GM23338 (cell line): ENCODE measurements around the gene KCNAB2. TPM values are rescaled to one million over a fixed set of nuclear protein-coding genes. Genes with fewer than 3 reads are reported as not detected.

Experiments used
- ATAC-seq: fragments of 200-7000 bp; cut with Tn5 transposase; 3 replicates; pipeline ENCODE4 v1.9.1; 2020
- DNase-seq: peaks from one replicate; pipeline ENCODE4 v3.0.0-alpha.2; 2015; ENCODE audit warnings: low spot score
- H2AFZ ChIP-seq: fragments of 200-600 bp; sonication (generic); 2 replicates; pipeline ENCODE4 v1.8.0; 2016; ENCODE audit warnings: antibody characterized with exemption, mild to moderate bottlenecking, moderate library complexity
- H3F3A ChIP-seq: fragments of 200-600 bp; sonication (generic); replicated peaks from 2 replicates; pipeline ENCODE4 v1.8.0; 2017; ENCODE audit warnings: antibody characterized with exemption, mixed run types, low read depth
- H3K27ac ChIP-seq: fragments of 200-600 bp; sonication (generic); 2 replicates; pipeline ENCODE4 v1.6.1; 2016; ENCODE audit warnings: low read depth
- H3K27me3 ChIP-seq: fragments of 200-600 bp; sonication (generic); 2 replicates; pipeline ENCODE4 v1.8.0; 2016; ENCODE audit warnings: mild to moderate bottlenecking, mixed run types, moderate library complexity; ENCODE audit not compliant: insufficient read depth
- H3K36me3 ChIP-seq: fragments of 200-600 bp; sonication (generic); 2 replicates; pipeline ENCODE4 v1.8.0; 2016; ENCODE audit warnings: mild to moderate bottlenecking; ENCODE audit not compliant: insufficient read depth
- H3K4me1 ChIP-seq: fragments of 200-600 bp; sonication (generic); 2 replicates; pipeline ENCODE4 v1.8.0; 2016; ENCODE audit warnings: mild to moderate bottlenecking, moderate library complexity; ENCODE audit not compliant: insufficient read depth
- H3K4me2 ChIP-seq: fragments of 200-600 bp; sonication (generic); 2 replicates; pipeline ENCODE4 v1.7.1; 2017; ENCODE audit warnings: mixed run types
- H3K4me3 ChIP-seq: fragments of 200-600 bp; sonication (generic); 2 replicates; pipeline ENCODE4 v1.6.1; 2016; ENCODE audit warnings: mixed run types
- H3K79me2 ChIP-seq: fragments of 200-600 bp; sonication (generic); replicated peaks from 2 replicates; pipeline ENCODE4 v1.8.0; 2017; ENCODE audit warnings: mild to moderate bottlenecking; ENCODE audit not compliant: insufficient read depth
- H3K9me2 ChIP-seq: fragments of 200-600 bp; sonication (generic); 2 replicates; pipeline ENCODE4 v1.8.0; 2017; ENCODE audit not compliant: insufficient read depth
- H4K20me1 ChIP-seq: fragments of 200-600 bp; sonication (generic); replicated peaks from 2 replicates; pipeline ENCODE4 v1.8.0; 2017; ENCODE audit warnings: mild to moderate bottlenecking; ENCODE audit not compliant: insufficient read depth
- H3K27ac Mint-ChIP-seq: 2 replicates; pipeline ENCODE4 v1.8.0; 2020; ENCODE audit warnings: inconsistent platforms, mild to moderate bottlenecking, moderate library complexity, mixed read lengths
- H3K27me3 Mint-ChIP-seq: 3 replicates; pipeline ENCODE4 v1.8.0; 2022; ENCODE audit warnings: low read depth, mild to moderate bottlenecking, moderate library complexity, mixed read lengths, inconsistent platforms; ENCODE audit not compliant: insufficient read depth, poor library complexity
- H3K36me3 Mint-ChIP-seq: 3 replicates; pipeline ENCODE4 v1.8.0; 2021; ENCODE audit warnings: low read depth, mild to moderate bottlenecking, inconsistent platforms, moderate library complexity, mixed read lengths
- H3K4me1 Mint-ChIP-seq: 3 replicates; pipeline ENCODE4 v1.8.0; 2020; ENCODE audit warnings: mild to moderate bottlenecking, inconsistent platforms, mixed read lengths
- H3K4me3 Mint-ChIP-seq: 3 replicates; pipeline ENCODE4 v1.8.0; 2021; ENCODE audit warnings: moderate library complexity, mild to moderate bottlenecking, inconsistent platforms, mixed read lengths
- H3K9me3 Mint-ChIP-seq: 3 replicates; pipeline ENCODE4 v1.8.0; 2020; ENCODE audit warnings: moderate library complexity, mild to moderate bottlenecking, inconsistent platforms, mixed read lengths
- CREB1 ChIP-seq: fragments of 250-450 bp; sonication (Bioruptor Pico); IDR thresholded peaks from 2 replicates; pipeline ENCODE4 v1.5.0; 2020; ENCODE audit warnings: low read depth, mild to moderate bottlenecking, moderate library complexity
- EZH2 ChIP-seq: fragments of 200-600 bp; sonication (generic); IDR thresholded peaks from one replicate; pipeline ENCODE4 v1.8.0; 2017; ENCODE audit warnings: antibody characterized with exemption, mild to moderate bottlenecking, low read depth; ENCODE audit not compliant: unreplicated experiment
- EZH2phosphoT487 ChIP-seq: fragments of 200-600 bp; sonication (generic); IDR thresholded peaks from one replicate; pipeline ENCODE4 v1.8.1; 2018; ENCODE audit warnings: antibody characterized with exemption; ENCODE audit not compliant: unreplicated experiment
- JUNB ChIP-seq: IDR thresholded peaks from one replicate; pipeline ENCODE4 v1.6.1; 2016; ENCODE audit warnings: antibody characterized with exemption; ENCODE audit not compliant: unreplicated experiment
- NANOG ChIP-seq: IDR thresholded peaks from 2 replicates; pipeline ENCODE4 v1.6.1; 2016; ENCODE audit warnings: antibody characterized with exemption, borderline replicate concordance
- STAT1 ChIP-seq: IDR thresholded peaks from one replicate; pipeline ENCODE4 v1.6.1; 2016; ENCODE audit warnings: antibody characterized with exemption; ENCODE audit not compliant: unreplicated experiment
- ZNF114 ChIP-seq: fragments of 250-450 bp; sonication (Bioruptor Pico); IDR thresholded peaks from 2 replicates; pipeline ENCODE4 v1.5.0; 2020; ENCODE audit warnings: mild to moderate bottlenecking, moderate library complexity
- ZNF331 ChIP-seq: fragments of 250-450 bp; sonication (Bioruptor Pico); IDR thresholded peaks from 2 replicates; pipeline ENCODE4 v1.5.0; 2020; ENCODE audit warnings: low read depth, mild to moderate bottlenecking, moderate library complexity
- polyA plus RNA-seq: library from polyadenylated mRNA; unstranded; fragments of >200 nt; fragmentation: Nextera tagmentation; extraction: Ambion mirVana; gene quantifications from 2 replicates; pipeline ENCODE4 v1.2.1, GENCODE V29; 2016
- total RNA-seq: library from RNA; depleted of rRNA; stranded (reverse); fragments of >200 nt; shearing (Covaris generic); gene quantifications from 2 replicates; pipeline ENCODE4 v1.2.3, GENCODE V29; 2014
- TF ChIP-seq, protein P1 (sequence below): IDR thresholded peaks from one replicate; pipeline ENCODE4 v1.6.1; 2018; ENCODE audit warnings: antibody characterized with exemption; ENCODE audit not compliant: unreplicated experiment
- TF ChIP-seq, protein P2 (sequence below): fragments of 250-450 bp; sonication (Bioruptor Pico); IDR thresholded peaks from 2 replicates; pipeline ENCODE4 v1.5.0; 2020; ENCODE audit warnings: mild to moderate bottlenecking, moderate library complexity
- TF ChIP-seq, protein P3 (sequence below), 2 experiments: fragments of 200-600 bp in 1 of 2; sonication (generic) in 1 of 2; conservative IDR thresholded peaks; 2 replicates each; pipeline versions ENCODE4 v1.5.1 to v1.6.1; 2016 to 2017; ENCODE audit warnings: antibody characterized with exemption in 2 of 2, low read depth in 2 of 2, mild to moderate bottlenecking in 2 of 2, moderate library complexity in 1 of 2

Gene KCNAB2
- total and polyA plus RNA-seq, 2 experiments from 2014 or later = 3.0 to 3.7 TPM

DNA sequence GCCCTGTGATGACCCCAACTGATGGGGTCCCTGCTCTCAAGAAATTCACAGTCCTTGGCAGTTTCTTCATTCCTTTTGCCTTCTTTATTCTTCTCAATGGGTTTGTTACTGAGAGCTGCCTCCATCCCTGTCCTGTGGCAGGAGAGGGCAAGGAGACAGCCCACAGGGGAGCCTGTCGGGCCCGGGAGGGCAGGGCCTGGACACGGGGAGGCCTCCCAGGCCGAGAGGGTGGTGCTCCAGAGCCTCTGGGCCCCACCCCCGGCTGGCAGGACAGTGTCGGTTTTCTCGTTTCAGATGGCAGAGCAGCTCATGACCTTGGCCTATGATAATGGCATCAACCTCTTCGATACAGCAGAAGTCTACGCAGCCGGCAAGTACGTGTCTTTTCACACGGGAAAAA lies 36.2 kb downstream of the KCNAB2 start (continued):
- TF ChIP-seq, protein P1, sequence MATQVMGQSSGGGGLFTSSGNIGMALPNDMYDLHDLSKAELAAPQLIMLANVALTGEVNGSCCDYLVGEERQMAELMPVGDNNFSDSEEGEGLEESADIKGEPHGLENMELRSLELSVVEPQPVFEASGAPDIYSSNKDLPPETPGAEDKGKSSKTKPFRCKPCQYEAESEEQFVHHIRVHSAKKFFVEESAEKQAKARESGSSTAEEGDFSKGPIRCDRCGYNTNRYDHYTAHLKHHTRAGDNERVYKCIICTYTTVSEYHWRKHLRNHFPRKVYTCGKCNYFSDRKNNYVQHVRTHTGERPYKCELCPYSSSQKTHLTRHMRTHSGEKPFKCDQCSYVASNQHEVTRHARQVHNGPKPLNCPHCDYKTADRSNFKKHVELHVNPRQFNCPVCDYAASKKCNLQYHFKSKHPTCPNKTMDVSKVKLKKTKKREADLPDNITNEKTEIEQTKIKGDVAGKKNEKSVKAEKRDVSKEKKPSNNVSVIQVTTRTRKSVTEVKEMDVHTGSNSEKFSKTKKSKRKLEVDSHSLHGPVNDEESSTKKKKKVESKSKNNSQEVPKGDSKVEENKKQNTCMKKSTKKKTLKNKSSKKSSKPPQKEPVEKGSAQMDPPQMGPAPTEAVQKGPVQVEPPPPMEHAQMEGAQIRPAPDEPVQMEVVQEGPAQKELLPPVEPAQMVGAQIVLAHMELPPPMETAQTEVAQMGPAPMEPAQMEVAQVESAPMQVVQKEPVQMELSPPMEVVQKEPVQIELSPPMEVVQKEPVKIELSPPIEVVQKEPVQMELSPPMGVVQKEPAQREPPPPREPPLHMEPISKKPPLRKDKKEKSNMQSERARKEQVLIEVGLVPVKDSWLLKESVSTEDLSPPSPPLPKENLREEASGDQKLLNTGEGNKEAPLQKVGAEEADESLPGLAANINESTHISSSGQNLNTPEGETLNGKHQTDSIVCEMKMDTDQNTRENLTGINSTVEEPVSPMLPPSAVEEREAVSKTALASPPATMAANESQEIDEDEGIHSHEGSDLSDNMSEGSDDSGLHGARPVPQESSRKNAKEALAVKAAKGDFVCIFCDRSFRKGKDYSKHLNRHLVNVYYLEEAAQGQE = no peak
- TF ChIP-seq CREB1 (CRISPR knock-in tag) (no peak), ZNF114 (no peak), STAT1 (no peak), EZH2 (no peak), NANOG (no peak), EZH2phosphoT487 (no peak), ZNF331 (CRISPR knock-in tag) (no peak), JUNB (no peak)

- H3K4me1 ChIP-seq = no peaks in the 10 kb centered on the region
- Mint-ChIP-seq H3K4me3 (no peak overlapping the region), H3K27ac (no peak overlapping the region; the same call in 1 of the 2 replicates), H3K36me3 (no peaks in the 10 kb centered on the region), H3K9me3 (no peaks in the 10 kb centered on the region), H3K27me3 (peaks cover 6% of the 10 kb centered on the region), H3K4me1 (peaks cover 21% of the 10 kb centered on the region)
- peak; percentile 18 for ATAC-seq
- H2AFZ ChIP-seq = no peak overlapping the region
- no peak overlapping the region for H3K4me2 ChIP-seq
- TF ChIP-seq, protein P2, sequence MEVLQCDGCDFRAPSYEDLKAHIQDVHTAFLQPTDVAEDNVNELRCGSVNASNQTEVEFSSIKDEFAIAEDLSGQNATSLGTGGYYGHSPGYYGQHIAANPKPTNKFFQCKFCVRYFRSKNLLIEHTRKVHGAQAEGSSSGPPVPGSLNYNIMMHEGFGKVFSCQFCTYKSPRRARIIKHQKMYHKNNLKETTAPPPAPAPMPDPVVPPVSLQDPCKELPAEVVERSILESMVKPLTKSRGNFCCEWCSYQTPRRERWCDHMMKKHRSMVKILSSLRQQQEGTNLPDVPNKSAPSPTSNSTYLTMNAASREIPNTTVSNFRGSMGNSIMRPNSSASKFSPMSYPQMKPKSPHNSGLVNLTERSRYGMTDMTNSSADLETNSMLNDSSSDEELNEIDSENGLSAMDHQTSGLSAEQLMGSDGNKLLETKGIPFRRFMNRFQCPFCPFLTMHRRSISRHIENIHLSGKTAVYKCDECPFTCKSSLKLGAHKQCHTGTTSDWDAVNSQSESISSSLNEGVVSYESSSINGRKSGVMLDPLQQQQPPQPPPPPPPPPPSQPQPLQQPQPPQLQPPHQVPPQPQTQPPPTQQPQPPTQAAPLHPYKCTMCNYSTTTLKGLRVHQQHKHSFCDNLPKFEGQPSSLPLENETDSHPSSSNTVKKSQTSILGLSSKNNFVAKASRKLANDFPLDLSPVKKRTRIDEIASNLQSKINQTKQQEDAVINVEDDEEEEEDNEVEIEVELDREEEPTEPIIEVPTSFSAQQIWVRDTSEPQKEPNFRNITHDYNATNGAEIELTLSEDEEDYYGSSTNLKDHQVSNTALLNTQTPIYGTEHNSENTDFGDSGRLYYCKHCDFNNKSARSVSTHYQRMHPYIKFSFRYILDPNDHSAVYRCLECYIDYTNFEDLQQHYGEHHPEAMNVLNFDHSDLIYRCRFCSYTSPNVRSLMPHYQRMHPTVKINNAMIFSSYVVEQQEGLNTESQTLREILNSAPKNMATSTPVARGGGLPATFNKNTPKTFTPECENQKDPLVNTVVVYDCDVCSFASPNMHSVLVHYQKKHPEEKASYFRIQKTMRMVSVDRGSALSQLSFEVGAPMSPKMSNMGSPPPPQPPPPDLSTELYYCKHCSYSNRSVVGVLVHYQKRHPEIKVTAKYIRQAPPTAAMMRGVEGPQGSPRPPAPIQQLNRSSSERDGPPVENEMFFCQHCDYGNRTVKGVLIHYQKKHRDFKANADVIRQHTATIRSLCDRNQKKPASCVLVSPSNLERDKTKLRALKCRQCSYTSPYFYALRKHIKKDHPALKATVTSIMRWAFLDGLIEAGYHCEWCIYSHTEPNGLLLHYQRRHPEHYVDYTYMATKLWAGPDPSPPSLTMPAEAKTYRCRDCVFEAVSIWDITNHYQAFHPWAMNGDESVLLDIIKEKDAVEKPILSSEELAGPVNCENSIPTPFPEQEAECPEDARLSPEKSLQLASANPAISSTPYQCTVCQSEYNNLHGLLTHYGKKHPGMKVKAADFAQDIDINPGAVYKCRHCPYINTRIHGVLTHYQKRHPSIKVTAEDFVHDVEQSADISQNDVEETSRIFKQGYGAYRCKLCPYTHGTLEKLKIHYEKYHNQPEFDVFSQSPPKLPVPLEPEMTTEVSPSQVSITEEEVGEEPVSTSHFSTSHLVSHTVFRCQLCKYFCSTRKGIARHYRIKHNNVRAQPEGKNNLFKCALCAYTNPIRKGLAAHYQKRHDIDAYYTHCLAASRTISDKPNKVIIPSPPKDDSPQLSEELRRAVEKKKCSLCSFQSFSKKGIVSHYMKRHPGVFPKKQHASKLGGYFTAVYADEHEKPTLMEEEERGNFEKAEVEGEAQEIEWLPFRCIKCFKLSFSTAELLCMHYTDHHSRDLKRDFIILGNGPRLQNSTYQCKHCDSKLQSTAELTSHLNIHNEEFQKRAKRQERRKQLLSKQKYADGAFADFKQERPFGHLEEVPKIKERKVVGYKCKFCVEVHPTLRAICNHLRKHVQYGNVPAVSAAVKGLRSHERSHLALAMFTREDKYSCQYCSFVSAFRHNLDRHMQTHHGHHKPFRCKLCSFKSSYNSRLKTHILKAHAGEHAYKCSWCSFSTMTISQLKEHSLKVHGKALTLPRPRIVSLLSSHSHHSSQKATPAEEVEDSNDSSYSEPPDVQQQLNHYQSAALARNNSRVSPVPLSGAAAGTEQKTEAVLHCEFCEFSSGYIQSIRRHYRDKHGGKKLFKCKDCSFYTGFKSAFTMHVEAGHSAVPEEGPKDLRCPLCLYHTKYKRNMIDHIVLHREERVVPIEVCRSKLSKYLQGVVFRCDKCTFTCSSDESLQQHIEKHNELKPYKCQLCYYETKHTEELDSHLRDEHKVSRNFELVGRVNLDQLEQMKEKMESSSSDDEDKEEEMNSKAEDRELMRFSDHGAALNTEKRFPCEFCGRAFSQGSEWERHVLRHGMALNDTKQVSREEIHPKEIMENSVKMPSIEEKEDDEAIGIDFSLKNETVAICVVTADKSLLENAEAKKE (CRISPR knock-in tag) = no peak
- no peak for TF ChIP-seq ZNF331 (CRISPR knock-in tag)
- no peak for TF ChIP-seq JUNB
- TF ChIP-seq, protein P3, sequence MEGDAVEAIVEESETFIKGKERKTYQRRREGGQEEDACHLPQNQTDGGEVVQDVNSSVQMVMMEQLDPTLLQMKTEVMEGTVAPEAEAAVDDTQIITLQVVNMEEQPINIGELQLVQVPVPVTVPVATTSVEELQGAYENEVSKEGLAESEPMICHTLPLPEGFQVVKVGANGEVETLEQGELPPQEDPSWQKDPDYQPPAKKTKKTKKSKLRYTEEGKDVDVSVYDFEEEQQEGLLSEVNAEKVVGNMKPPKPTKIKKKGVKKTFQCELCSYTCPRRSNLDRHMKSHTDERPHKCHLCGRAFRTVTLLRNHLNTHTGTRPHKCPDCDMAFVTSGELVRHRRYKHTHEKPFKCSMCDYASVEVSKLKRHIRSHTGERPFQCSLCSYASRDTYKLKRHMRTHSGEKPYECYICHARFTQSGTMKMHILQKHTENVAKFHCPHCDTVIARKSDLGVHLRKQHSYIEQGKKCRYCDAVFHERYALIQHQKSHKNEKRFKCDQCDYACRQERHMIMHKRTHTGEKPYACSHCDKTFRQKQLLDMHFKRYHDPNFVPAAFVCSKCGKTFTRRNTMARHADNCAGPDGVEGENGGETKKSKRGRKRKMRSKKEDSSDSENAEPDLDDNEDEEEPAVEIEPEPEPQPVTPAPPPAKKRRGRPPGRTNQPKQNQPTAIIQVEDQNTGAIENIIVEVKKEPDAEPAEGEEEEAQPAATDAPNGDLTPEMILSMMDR (conservative IDR thresholded peaks at IDR 0.05; ENCODE audit: low read depth in 2 of 2) = peak; percentile 44 to 49
- no peaks in the 10 kb centered on the region for H4K20me1 ChIP-seq
- no peaks in the 10 kb centered on the region for H3K36me3 ChIP-seq
- no peak overlapping the region for H3K27ac ChIP-seq
- H3K79me2 ChIP-seq = no peaks in the 10 kb centered on the region
- no peaks in the 10 kb centered on the region for H3K9me2 ChIP-seq
- no peak overlapping the region for H3K4me3 ChIP-seq
- DNase-seq = peak; percentile 39
- H3F3A ChIP-seq = 0 out of 2 replicates have a peak, but pooled peaks cover 2% of the 10 kb centered on the region
- H3K27me3 ChIP-seq = no peaks in the 10 kb centered on the region
Measured at GRCh38 chr1:6082430-6082971, 36.8 kb downstream of the KCNAB2 start.
